Heart left ventricle (tissue), 13 donors: ENCODE results near the gene WHRN.

Experiments
- CTCF ChIP-seq, 12 donors: fragments of 200-600 bp; sonication (generic) in 4 of 12; IDR thresholded peaks; one replicate each; pipeline versions ENCODE4 v1.5.0 to v1.8.0; 2018 to 2022; ENCODE audit warnings: antibody characterized with exemption in 12 of 12, mild to moderate bottlenecking in 5 of 12
- POLR2A ChIP-seq, 2 donors: fragments of 450-650 bp; IDR thresholded peaks; one replicate each; pipeline ENCODE4 v1.6.1; 2017; ENCODE audit warnings: antibody characterized with exemption in 2 of 2, mild to moderate bottlenecking in 2 of 2, moderate library complexity in 2 of 2
- donor health status: ischemic (EF 13 %, LVEDD 7.1; RV severe dilation, severe dysfunction).
- donor health status: DM: no; HTN: yes; CAD: no.
- donor health status: DM: no; HTN: no; CAD: no.
- donor health status: ischemic (EF 25% LVEDD 6.9; RV normal size, moderate dysfunction).
- donor health status: ischemic (EF 25% LVEDD 5.7; RV mildly dilated, moderate dysfunction).
- donor health status: ischemic (EF 35%, LVEDD 5.7; RV mildly dilated, moderate dysfunction).
- donor health status: nonischemic (EF 11% LVEDD 7.7; RV severe dilation, severe dysfunction).
- donor health status: DM: yes; HTN: yes; CAD: no.
- donor health status: PGD.
- donor health status: ischemic (EF 29% LVEDD 5.4; RV normal size, mild dysfunction).
- donor health status: nonischemic (EF 23%, LVEDD 6.1; RV moderate dilation, normal function).

DNA sequence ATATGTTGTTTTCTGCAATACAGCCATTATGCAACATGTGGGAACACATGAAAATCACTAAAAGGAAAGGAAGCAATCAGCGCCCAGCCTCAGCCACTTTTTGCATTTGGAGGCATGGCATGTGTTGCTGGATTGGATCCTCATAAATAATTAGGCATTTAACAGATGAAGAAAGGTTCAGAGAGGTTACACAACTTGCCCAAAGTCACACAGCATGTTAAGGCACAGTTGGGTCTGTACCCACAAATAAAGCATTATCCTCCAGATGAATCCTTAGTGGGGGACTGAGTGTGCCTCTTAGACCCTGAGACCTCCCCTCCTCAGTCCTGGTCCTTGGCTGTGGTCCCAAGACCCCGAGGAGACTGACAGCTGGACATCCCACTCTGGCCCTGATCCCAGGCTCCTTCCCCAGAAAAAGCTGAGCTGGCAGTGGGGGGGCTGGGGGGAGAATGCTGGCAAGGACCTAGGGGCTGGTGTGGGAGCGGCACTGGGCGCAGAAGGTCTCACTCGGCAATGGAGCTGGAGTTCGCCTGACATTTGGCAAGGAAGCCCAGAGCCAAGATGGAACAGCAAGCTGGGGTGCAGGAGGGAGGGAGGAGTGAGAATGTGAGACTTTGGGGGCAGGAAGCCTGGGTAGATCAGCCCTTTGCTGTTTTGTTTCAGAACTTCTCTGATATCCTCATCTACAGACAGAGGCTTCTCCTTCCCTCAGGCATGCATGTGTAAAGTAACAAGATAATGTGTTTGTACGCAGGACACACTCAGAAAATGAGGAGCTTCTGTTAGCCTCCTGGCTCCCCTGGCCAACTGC lies 110.5 kb downstream of the WHRN start:
- TF ChIP-seq POLR2A (IDR thresholded peaks at IDR 0.05) (no peak), CTCF (IDR thresholded peaks at IDR 0.05) (no peak)
